GM18868 (cell line): ENCODE measurements around the gene ZNF581.

Experiments
- ATAC-seq: cut with Tn5 transposase; IDR thresholded peaks from one replicate; pipeline ENCODE4 v1.9.1; 2021; ENCODE audit warnings: mild to moderate bottlenecking, moderate library complexity; ENCODE audit not compliant: unreplicated experiment

The ZNF581 gene

GRCh38 chr19:55611300-55611982 is 32.0 kb upstream of the ZNF581 start:
- ATAC-seq = no peak

GRCh38 chr19:55611983-55612645 is 31.3 kb upstream of the ZNF581 start:
- no peak for ATAC-seq

- no peak for ATAC-seq
Measured at GRCh38 chr19:55613396-55613795, 30.1 kb upstream of the ZNF581 start.

- no peak for ATAC-seq
Measured at GRCh38 chr19:55613930-55614710, 29.3 kb upstream of the ZNF581 start.

GRCh38 chr19:55614711-55615542 is 28.5 kb upstream of the ZNF581 start:
- no peak for ATAC-seq

GRCh38 chr19:55615543-55616394 is 27.7 kb upstream of the ZNF581 start:
- ATAC-seq = no peak

GRCh38 chr19:55616395-55616875 is 27.0 kb upstream of the ZNF581 start:
- no peak for ATAC-seq

GRCh38 chr19:55617426-55617825 is 26.0 kb upstream of the ZNF581 start:
- ATAC-seq = no peak

GRCh38 chr19:55618426-55618825 is 25.0 kb upstream of the ZNF581 start:
- no peak for ATAC-seq

GRCh38 chr19:55619286-55619685 is 24.2 kb upstream of the ZNF581 start:
- ATAC-seq = no peak

- no peak for ATAC-seq
Measured at GRCh38 chr19:55620410-55621204, 22.8 kb upstream of the ZNF581 start.

GRCh38 chr19:55621205-55621672 is 22.2 kb upstream of the ZNF581 start:
- ATAC-seq = no peak

GRCh38 chr19:55621673-55622231 is 21.7 kb upstream of the ZNF581 start:
- ATAC-seq = no peak

GRCh38 chr19:55622242-55622969 is 21.0 kb upstream of the ZNF581 start:
- no peak for ATAC-seq

GRCh38 chr19:55623130-55623529 is 20.3 kb upstream of the ZNF581 start:
- ATAC-seq = no peak

- no peak for ATAC-seq
Measured at GRCh38 chr19:55623561-55623960, 19.9 kb upstream of the ZNF581 start.

- no peak for ATAC-seq
Measured at GRCh38 chr19:55624109-55625003, 19.1 kb upstream of the ZNF581 start, which contains the start of gene ZNF784. Gene ZNF784, minus strand, starts transcription at chr19:55624566. Its CDS starts 5 bp downstream, at chr19:55624561.
